ENCODE data around the gene COL4A2. TPM values are rescaled to one million over a fixed set of nuclear protein-coding genes. Genes with fewer than 3 reads are reported as not detected.

Gene COL4A2
- total RNA-seq, 1 donor from 2014 or later, result 1,736 TPM

DNA sequence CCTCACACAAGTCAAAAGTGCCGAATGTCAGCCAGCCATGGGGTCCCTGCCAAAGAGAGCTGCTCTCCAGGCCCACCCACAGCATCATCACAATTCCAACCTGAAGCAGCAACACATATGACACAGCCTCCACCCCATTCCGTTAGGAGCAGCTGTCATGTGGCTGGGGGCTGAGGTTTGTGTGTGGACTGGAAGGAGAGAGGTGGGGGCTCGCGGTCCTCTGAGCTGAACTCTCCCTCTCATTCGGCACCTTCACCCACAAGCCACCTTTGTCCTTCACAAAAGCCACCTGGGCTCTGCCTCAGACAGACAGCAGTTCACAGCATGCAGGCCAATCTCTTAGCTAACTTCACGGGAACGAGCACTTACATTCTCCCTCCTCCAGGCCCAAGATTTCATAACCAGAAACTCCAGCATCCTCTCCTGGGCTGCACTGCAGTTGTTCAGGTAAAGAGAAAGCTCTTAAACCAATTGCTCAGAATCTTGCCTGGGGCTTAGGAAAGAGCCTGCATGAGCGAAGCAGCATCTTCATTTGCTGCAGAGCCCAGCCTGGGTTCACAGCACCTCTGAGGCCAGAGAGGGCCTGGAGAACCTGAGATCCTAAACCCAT lies 247.2 kb downstream of the COL4A2 start:
- H3K27me3 ChIP-seq (ENCODE audit: control insufficient read depth, insufficient read depth, low read length), result no peaks in the 10 kb centered on the region
- DNase-seq (ENCODE audit: low read depth), result no peak
- TF ChIP-seq, protein P1, sequence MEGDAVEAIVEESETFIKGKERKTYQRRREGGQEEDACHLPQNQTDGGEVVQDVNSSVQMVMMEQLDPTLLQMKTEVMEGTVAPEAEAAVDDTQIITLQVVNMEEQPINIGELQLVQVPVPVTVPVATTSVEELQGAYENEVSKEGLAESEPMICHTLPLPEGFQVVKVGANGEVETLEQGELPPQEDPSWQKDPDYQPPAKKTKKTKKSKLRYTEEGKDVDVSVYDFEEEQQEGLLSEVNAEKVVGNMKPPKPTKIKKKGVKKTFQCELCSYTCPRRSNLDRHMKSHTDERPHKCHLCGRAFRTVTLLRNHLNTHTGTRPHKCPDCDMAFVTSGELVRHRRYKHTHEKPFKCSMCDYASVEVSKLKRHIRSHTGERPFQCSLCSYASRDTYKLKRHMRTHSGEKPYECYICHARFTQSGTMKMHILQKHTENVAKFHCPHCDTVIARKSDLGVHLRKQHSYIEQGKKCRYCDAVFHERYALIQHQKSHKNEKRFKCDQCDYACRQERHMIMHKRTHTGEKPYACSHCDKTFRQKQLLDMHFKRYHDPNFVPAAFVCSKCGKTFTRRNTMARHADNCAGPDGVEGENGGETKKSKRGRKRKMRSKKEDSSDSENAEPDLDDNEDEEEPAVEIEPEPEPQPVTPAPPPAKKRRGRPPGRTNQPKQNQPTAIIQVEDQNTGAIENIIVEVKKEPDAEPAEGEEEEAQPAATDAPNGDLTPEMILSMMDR (IDR thresholded peaks at IDR 0.05; ENCODE audit: insufficient read depth, low read length, poor library complexity, severe bottlenecking), result no peak

DNA sequence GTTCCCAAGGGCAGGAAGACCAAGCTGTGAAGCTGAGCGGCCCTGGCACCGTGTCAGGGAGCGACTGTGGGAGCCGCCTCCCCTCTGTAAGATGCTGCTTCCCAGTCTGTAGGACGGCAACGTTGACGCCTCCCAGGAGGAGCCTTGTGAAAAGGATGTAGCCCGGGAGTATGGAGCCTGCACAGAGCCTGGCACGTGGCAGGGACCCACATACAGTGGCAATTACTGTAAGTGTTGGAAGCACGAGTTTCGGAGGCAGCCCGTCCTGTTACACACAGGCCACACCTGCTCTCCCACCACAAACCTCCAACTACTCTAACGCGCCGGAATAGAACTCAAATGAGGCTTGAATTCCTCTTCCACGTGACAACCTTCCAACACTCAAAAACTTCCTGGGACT lies 247.9 kb downstream of the COL4A2 start:
- Histone ChIP-seq H3K27me3 (ENCODE audit: control insufficient read depth, insufficient read depth, low read length) (no peaks in the 10 kb centered on the region), H3K36me3 (ENCODE audit: control insufficient read depth, insufficient read depth, low read length) (no peaks in the 10 kb centered on the region)

More for the DNA sequence above, 247.2 kb downstream of the COL4A2 start:
- Histone ChIP-seq H3K36me3 (ENCODE audit: control insufficient read depth, insufficient read depth, low read length) (no peaks in the 10 kb centered on the region), H3K4me3 (ENCODE audit: low read depth, low read length) (no peak overlapping the region)

DNA sequence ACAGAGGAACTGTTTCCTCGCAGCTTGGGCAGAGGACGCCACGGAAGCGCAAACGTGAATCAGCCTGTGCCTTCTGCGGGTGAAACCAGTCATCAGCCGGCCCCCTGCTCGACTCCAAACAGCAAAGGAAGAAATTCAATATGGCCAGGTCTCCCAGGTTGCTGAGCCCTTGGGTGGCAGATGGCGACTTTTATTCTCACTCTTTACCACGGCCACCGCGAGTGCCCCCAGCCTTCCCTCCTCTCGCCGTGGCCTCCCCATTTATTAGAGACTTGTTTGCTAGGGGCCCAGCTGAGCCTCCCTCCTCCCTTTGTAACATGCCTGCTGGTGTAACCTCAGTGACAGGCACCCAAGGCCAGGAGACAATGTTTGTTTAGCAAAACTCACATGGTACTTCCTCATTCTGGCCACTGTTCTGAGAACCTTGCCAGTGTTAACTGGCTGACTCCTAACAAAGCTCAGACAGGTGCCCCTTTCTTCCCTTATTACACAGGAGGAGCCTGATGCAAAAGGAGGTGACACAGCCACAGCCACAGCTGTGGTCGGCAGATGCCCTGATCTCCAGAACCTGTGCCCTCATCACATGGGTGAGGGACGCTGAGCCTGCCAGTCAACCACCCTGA lies 248.6 kb downstream of the COL4A2 start:
- Histone ChIP-seq H3K36me3 (ENCODE audit: control insufficient read depth, insufficient read depth, low read length) (no peaks in the 10 kb centered on the region), H3K4me3 (ENCODE audit: low read depth, low read length) (no peak overlapping the region), H3K27me3 (ENCODE audit: control insufficient read depth, insufficient read depth, low read length) (no peaks in the 10 kb centered on the region)
- TF ChIP-seq, protein P1 (IDR thresholded peaks at IDR 0.05; ENCODE audit: insufficient read depth, low read length, poor library complexity, severe bottlenecking), result no peak
- DNase-seq (ENCODE audit: low read depth), result no peak

More for the DNA sequence above, 247.9 kb downstream of the COL4A2 start:
- no peak overlapping the region for H3K4me3 ChIP-seq (ENCODE audit: low read depth, low read length)
- TF ChIP-seq, protein P1 (IDR thresholded peaks at IDR 0.05; ENCODE audit: insufficient read depth, low read length, poor library complexity, severe bottlenecking), result no peak
- no peak for DNase-seq (ENCODE audit: low read depth)

DNA sequence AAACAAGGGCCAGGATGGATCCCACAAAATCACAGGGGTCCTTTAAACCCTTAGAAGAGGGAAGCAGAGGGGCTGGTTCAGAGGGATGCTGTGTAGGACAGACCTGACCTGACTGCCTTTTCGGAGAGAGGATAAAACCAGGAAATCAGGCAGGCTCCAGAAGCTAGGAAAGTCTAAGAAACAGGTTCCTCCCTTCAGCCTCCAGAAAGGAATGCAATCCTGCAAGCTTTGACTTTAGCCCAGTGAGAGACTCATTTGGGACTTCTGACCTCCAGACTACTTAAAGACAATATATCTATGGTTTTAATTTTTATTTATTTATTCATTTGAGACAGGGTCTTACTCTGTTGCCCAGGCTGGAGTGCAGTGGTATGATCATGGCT lies 249.1 kb downstream of the COL4A2 start:
- Histone ChIP-seq H3K36me3 (ENCODE audit: control insufficient read depth, insufficient read depth, low read length) (no peaks in the 10 kb centered on the region), H3K27me3 (ENCODE audit: control insufficient read depth, insufficient read depth, low read length) (no peaks in the 10 kb centered on the region), H3K4me3 (ENCODE audit: low read depth, low read length) (no peak overlapping the region)
- no peak for DNase-seq (ENCODE audit: low read depth)
- TF ChIP-seq, protein P1 (IDR thresholded peaks at IDR 0.05; ENCODE audit: insufficient read depth, low read length, poor library complexity, severe bottlenecking), result no peak

DNA sequence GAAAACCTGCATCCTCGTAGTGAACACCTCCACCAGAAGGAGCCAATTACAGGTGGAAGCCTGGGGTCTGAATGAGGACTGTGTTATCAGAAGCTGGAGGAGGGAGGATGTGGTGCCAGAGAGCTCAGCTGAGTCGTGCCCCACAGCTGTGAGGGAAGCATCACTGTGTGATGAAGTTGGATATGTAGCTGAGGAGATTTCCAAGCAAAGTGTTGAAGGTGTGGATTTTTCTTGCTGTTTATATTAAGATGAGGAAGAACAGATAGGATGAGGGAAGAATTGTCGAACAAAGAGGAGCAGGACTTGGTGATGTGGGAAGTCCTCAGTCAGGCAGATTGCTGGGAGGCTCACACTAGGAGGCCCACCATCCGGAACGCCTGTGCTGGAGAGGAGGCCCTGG lies 250.0 kb downstream of the COL4A2 start:
- TF ChIP-seq, protein P1 (IDR thresholded peaks at IDR 0.05; ENCODE audit: insufficient read depth, low read length, poor library complexity, severe bottlenecking), result no peak
- Histone ChIP-seq H3K36me3 (ENCODE audit: control insufficient read depth, insufficient read depth, low read length) (no peaks in the 10 kb centered on the region), H3K27me3 (ENCODE audit: control insufficient read depth, insufficient read depth, low read length) (no peaks in the 10 kb centered on the region), H3K4me3 (ENCODE audit: low read depth, low read length) (no peak overlapping the region)
- no peak for DNase-seq (ENCODE audit: low read depth)
